GM21390 (cell line): ENCODE data around the gene INSYN1.
"Not testable (repeated sequence)": the region's sequence is repeated elsewhere in the genome, so short reads cannot be mapped to it uniquely, and the experiment has no call there.

Experiments
- ATAC-seq: cut with Tn5 transposase; IDR thresholded peaks from one replicate; pipeline ENCODE4 v1.9.1; 2021; ENCODE audit not compliant: unreplicated experiment

INSYN1 gene

DNA sequence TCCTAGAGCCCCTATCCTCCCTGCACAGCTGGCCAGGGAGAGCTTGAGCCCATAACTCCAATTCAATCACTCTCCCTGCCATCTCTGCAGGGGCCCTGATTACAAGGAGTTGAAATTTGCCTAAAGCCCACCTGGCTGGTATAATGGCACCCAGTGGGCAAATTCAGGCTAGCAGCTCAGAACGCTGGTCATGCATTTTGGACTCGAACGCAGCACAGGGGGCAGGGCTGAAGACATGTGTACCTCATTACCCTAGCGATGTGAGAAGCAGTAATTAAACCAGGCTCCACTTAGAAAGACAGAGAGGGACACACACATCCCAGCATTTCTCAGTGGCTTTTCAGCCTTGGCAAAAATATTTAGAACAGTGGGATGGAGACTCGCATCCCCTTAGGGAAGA is 3.2 kb downstream of the INSYN1 start:
- ATAC-seq: no peak

DNA sequence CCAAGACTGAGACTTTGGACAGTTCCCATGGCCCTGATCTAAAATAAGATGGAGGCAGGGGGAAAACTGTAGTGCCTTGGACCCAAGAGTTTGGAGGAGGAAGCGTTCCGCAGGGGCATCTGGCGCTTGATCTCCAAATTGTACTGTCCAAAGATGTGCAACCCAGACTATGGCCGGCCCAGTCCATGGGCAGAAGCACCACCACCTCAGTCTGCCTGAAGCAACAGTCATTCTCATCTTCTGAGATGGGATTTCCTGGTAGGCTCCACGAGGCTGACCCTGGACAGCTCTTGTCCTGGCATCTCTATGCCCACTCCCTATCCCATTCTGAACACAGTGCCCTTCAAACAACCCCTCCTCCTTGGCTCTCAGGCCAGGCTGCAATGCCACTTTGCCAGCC is 3.6 kb downstream of the INSYN1 start:
- ATAC-seq: no peak

DNA sequence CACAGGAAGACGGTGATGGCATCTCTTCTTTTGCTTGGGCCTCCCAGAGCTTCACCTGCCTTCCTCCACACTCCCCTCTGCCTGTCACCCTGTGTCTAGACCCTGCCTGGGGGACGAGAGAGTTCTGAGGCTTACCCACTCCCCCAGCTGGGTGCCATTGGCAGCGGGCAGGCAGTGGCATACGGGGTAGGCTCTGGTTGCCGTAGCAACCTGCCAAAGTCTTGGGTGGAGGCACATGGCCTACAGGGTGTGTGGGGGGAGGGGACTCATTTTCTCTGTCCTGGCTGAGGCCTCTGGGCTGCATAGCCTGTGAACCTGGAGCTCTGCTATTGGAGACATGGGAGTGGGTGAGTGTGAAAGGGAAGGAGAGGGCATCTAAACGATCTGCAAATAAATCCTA is 4.4 kb downstream of the INSYN1 start:
- ATAC-seq: no peak

DNA sequence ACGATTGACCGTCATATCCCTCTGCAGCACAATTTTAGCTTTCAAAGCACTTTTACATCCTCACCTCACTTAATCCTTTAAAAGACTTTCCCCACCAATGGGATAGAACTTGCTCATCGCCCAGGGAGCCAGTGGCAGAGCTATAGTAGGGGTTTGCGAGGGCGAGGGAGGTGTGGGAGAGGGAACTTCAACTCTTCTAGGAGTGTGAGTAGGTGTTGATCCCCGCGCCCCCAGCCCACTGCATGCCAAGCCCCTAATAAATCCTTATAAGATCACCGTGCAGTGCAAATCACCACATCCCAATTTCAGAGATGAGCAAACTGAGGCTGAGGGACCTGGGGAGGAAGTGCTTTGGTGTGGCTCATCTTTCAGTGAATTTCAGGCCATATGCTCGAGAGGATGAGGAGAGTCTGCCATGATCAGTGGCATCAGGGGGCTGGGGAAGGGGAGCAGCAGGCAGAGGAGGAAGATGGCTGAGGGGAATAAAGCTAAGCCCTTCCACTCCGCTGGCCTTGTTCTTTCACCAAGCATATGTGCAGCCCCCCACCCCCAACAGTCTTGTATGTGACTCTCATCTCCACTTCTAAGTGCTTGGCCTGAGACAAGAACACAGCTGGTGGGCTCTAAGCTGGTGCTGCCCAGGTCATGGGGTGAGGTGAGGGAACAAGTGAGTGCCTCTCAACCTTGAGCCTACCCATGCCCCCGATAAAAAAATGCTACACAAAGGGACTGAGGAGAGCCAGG is 5.1 kb downstream of the INSYN1 start:
- ATAC-seq: no peak

DNA sequence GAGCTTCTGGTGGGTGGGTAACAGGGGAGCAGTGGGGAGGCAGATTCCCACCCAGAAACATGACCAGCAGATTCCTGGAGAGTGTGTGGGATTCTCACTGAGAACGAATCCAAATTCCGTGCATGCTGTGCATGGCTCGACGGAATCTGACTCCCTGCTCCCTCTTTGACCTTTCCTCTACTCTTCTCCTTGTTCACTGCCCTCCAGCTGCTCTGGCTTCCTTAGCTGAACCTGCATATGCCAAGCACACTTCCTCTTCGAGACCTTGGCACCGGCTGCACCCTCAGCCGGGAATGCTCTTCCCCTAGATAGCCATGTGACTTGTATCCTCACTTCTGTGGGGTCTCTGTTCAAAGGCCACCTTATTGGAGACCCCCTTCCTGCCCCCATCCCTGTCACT is 6.3 kb downstream of the INSYN1 start:
- no peak for ATAC-seq

DNA sequence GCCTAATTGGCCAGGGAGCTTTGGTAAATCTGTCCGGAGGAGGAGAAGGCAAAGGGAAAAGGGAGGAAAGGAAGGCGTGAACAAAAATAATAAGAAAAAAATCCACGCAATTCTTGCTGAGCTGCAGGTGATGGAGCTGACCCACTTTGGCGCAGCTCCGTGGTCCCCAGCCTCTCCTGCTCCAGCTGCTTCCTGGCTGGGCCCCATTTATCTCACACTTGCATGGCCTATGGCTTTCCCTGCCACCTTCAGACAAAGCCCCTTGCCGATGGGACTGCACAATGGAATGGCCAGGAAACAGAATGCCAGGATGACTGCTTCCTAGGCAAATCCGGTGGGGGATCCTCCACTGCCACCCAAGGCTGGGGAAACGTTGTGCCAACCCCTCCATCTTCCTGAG is 6.9 kb downstream of the INSYN1 start:
- ATAC-seq: no peak

DNA sequence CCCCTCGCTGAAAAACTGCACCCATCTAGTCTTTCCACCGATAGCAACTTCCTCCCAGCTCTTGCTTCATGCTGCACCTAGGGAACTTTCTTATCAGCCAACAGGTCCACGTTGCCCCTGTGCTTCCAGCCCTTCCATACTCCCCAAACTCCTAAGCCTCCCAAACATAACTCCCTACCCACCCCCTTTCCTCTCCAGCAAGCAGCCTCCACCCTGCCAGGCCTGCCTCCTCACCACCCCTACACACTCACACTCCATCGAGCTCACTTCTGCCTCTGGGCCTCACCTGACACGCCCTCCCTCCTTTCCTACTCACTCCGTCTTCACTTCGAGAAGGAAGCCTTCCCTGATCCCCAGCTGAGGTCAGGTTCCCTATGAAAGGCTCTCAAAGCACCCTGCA is 8.1 kb downstream of the INSYN1 start:
- ATAC-seq: no peak

DNA sequence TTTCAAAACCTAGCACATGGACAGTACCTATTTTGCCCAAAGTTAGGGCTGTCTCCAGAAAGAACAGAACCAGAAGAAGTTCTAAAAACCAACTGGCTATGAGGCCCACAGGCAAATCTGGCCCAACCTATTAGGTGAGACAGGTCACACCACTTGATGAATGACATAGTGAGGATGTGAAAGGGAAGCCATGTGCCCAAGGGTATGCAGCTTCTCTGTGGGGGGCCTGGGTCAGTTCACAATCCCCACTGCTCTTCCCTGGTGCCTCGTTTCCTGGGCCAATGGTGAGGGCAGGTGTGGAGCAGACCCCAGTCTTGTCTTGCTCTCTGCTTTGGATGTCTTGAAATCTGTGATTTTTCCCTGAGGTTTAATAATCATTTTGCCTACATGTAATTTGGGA is 8.9 kb downstream of the INSYN1 start:
- ATAC-seq: no peak

DNA sequence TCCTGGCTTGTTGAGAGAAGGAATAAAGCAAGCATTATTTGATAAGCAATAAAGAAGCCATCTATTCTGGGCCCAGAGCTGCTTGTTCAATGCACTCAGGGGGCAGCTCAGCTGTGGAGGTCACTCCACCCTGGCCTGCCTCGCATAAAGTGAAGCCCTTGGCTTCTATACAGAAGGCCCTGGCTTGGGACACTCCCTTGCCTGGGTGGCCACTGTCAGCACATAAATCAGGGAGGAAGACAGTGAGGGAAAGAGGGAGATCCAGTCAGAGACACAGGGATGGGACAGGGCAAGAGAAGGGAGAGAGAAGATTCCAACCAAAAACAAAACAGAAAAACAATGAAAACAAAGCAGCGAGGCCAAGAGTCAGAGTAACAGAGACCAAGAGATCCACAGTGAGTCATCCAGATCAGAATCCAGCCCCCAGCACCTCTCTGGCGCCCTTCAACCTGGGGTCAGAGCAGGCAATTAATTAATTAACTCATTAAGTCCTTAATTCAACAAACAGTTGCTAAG is 11.8 kb downstream of the INSYN1 start:
- no peak for ATAC-seq

DNA sequence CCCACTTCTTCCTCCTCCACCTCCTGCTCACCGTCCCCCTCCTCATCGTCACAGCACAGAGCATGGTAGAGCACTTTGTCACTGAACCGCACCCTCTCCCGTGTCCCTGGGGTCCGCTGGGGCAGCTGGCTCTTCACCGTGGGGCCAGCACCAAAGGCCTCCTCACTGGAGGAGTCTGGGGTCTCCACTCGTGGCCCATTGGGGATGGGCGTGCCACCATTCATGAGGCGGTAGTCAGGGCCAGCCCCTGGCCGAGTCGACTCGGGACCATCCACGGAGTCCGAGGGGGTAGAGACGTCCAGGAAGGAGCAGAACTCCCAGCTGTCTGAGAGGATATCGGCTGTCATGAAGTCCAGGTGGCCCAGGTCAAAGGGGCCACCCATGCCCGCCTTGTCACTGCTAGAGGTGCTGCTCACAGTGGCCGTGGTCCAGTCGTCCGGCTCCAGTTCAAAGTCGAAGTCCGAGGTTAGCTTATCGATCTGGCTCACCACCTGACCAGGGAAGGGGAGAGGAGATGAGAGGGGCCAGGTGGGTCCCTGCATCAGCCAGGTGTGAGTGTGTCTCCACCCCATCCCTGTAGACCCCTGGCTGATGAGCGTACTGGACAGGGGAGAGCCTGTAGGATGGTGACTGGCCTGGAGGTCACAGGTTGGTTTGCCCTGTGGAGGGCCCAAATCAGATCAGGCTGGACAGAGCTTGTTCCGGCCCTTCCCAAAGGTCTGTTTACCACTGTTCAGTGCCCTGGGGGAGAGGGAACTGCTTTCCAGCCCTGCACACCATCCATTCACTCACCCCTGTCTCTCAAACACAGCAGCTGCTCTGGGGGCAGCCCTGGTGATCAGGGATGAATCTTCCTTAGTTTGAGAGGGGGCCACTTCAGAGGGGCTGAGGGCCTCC is 12.8 kb downstream of the INSYN1 start:
- ATAC-seq: no peak

DNA sequence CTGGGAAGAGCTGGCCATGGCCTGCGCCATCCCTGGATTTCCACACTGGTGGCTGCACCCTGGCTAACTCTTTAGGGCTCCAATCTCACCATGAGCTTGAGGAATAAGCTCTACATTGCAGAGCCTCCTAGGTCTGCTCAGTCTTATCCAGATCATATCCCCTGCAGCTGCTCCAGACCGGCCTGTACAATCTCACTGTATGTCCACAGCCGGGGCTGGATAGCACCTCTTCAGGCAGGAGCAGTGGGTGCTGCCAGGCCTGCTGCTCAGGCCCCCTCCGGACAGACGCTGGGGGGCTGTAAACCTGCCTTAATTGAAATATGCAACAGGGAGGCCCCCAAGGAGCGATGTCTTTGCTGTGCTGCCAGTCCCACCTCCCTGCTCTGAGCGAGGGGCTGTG is 15.6 kb downstream of the INSYN1 start:
- no peak for ATAC-seq

DNA sequence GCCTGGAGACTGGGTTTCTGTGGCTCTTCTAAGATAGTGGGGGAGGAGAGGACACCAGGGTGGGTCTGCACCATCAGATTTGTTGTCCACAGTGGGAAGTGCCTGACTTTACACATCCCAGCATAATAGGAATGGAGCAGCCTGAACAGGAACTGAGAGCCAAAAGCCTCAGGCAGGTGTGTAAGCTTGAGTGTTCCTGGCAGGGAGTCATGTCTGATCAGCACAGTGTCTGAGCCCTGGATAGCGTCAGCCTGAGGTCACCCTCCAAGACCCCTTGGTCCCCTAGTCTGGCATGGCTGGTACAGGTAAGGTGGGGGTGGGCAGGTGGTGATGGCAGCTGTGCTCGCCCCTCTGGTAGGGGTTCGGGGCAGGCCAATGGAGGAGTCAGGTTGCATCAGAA is 20.2 kb downstream of the INSYN1 start:
- ATAC-seq: no peak

DNA sequence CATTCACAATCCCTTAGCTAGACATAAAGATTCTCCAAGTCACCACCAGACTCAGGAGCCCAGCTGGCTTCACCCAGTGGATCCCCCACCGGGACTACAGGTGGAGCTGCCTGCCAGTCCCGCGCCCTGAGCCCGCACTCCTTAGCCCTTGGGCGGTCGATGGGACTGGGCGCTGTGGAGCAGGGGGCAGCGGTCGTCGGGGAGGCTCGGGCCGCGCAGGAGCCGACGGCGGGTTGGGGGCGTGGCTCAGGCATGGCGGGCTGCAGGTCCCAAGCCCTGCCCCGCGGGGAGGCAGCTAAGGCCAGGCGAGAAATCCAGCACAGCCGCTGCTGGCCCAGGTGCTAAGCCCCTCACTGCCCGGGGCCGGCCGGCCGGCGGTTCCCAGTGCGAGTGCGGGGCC is 21.1 kb downstream of the INSYN1 start:
- ATAC-seq: not testable (repeated sequence)

DNA sequence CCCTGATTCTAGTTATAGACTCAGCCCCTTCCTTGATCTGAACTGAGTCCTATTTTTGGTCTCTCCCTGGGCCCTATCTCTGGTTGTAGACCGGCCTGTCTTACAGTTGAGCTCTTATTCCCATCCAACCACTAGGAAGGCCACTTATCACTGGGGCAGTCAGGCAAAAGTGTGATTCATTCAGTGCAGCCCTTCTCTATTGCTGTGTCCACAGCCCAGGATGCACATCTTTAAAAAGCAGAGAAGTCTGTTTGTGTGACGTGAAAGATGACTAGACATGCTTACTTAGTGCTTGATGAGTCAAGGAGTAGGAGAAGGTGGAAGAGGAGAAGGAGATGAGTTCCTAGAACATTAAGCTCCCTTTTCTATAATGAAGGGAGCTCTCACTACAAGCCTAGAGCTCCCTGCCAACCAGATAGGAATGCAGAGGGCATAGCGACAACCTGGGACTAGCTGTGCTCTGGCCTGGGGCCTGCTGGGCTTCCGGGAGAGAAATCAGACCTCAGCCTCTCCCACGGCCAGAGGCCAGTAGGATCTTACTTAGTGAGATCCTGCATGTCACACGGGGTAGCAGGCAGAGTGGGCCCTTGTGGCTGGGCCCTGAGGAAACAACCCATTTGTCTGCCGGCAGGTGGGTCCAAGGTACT is 25.7 kb downstream of the INSYN1 start:
- no peak for ATAC-seq

DNA sequence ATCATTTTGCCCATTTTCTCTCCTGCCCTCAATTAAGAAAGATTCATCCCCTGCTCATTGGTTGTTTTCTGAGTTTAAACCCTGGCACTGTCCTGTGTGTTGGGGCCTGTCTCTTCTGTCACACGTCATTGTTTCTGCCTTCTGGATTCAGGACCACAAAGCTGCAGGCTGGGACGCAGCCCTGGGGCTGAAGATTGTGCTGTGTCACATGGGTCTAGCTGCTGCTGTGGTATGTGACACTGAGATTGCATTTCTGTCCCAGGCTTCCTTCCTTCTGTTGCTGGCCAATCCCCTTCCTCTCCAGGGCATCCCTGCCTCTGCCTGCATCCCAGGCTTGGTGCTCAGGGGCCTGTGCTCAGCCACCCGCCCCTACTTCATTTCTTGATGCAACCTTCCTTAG is 28.9 kb downstream of the INSYN1 start:
- no peak for ATAC-seq

DNA sequence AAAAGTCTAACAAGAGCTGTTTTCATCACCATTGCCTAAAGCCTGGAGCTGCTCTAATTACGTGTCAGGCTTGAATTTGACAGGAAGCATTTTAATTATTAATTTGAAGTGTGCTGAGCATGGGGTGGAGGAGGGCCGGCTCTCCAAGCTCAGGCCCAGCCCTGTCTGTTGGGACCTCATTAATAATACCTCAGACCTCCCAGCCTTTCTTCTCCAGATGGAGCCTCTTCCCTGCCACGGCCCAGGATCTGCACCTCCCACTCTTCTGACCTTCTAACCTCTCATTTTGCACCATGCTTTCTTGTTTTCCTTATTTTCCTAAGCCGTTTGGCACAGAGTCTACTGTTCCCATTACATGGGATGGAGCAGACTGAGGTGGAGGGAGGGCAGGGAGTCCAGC is 30.0 kb downstream of the INSYN1 start:
- ATAC-seq: no peak

DNA sequence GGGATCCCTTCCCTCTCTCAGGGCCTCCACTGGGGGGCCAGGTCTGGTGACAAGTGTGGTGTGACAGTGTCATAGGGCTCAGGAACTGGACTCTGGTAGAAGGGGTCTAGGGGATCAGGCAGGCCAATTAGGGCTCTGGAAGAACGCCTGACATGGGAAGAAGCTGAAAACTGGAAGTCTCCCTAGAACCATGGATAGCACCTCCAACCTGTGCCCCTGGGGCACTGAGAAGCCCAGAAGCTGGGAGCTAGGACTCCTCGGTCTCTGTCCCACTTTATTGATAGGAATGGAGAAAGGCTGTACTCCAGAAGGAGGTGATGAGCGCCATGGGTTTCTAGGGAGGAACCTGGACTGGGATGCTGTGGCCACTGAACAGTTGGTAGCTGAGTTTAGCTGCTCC is 30.7 kb downstream of the INSYN1 start:
- ATAC-seq: no peak

DNA sequence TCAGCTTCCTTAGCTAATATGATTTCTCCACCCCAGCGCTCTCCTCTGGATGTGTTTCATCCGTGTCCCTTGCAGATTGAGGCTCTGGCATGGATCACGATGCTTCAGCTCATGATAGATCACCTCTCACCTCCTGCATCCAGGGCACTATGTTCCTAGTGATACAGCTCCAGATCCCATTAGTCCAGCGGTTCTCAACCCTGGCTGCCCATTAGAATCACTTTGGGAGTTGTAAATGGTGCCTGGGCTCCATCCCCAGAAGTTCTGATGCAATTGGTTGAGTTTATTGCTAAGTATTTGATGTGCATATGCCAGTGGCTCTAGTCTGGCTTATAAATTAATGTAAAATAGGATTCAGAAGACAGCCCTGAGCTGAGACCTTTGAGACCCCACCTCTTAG is 34.5 kb downstream of the INSYN1 start:
- no peak for ATAC-seq

DNA sequence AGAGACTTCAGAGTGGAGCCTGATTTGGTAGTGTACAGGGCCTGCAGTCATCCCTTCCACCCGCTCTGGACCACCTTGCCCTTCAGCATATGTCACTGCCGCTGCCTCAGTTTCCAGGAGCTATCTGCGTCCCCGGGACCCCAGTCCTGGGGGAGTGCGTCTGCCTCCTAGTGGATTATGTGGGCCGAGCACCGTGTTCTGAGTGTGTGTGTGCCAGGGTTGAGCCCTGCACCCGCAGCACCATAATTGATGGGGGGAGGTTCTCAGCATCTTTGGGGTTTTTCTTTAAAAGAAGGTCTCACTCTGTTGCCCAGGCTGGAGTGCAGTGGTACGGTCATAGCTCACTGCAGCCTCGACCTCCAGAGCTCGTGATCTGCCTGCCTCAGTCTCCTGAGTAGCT is 35.3 kb downstream of the INSYN1 start:
- no peak for ATAC-seq

DNA sequence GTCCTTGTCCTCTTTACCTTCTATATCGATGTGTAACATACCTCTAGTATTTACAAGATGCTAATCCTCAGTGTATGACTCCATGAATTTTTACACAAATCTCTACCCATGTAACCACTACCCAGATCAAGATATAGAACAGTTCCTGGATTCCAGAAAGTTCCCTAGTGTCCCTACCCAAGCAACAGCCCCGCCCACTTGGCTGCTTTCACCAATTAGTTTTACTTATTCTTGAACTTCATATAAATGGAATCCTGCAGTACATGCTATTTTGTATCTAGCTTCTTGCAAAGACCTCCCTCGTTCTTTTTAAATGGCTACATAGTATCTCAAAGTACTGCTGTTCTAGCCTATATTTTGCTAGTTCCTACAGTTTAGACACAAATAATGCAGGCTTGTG is 35.9 kb downstream of the INSYN1 start:
- no peak for ATAC-seq

DNA sequence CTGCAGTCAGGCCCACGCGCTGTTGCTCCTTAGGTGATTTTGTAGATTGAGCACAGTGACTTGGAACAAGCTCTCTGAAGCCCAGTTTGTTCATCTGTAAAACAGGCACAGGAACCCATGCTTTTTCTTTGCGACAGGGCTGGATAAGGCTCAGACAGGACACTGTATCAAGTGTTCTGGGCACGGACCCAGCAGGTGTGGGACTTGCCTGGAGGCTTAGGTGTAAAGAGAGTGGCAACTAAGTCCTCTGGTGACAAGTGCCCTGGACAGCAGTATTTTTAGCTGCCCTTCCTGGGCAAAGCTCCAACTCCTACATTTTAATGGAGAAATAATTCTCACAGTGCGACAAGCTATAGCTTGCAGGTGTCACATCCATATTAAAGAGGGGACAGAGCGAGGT is 36.7 kb downstream of the INSYN1 start:
- ATAC-seq: no peak

DNA sequence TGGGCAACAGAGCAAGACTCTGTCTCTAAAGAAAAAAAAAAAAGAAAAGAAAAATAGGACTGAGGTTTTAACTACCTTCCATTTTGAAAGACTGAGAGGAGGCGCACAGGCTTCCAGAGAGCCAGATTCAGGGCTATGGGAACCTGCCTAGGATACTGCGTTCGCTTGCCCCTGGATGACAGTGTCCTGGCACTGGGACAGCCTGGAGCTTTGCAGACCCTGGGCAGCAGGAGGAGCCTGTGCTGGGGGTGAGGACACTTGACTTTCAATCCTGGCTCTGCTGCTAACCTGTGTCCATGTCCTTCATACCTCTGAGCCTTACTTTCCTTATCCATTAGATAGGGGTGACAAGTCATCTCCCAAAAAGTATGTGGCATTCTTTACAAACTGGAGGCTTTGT is 37.7 kb downstream of the INSYN1 start:
- ATAC-seq: no peak
